KMS-11 (cell line): Measurements from ENCODE around the gene NLRP10.

ENCODE experiments used
- H2AFZ ChIP-seq: fragments of 200-600 bp; sonication (generic); 2 replicates; pipeline ENCODE4 v1.6.1; 2016; ENCODE audit warnings: antibody characterized with exemption, mixed run types, low read depth
- H3K27ac ChIP-seq: fragments of 200-600 bp; sonication (generic); 2 replicates; pipeline ENCODE4 v1.6.1; 2016; ENCODE audit warnings: mild to moderate bottlenecking, mixed run types
- H3K27me3 ChIP-seq: fragments of 200-600 bp; sonication (generic); 2 replicates; pipeline ENCODE4 v1.6.1; 2017; ENCODE audit warnings: mild to moderate bottlenecking, low read depth, mixed run types, moderate library complexity; ENCODE audit not compliant: insufficient read depth
- H3K36me3 ChIP-seq: fragments of 200-600 bp; sonication (generic); 2 replicates; pipeline ENCODE4 v1.6.1; 2017; ENCODE audit warnings: mild to moderate bottlenecking, mixed run types; ENCODE audit not compliant: insufficient read depth
- H3K4me1 ChIP-seq: fragments of 200-600 bp; sonication (generic); 2 replicates; pipeline ENCODE4 v1.6.1; 2016; ENCODE audit warnings: mild to moderate bottlenecking, low read depth, mixed run types; ENCODE audit not compliant: poor library complexity, severe bottlenecking
- H3K4me2 ChIP-seq: fragments of 200-600 bp; sonication (generic); 2 replicates; pipeline ENCODE4 v1.7.0; 2016; ENCODE audit warnings: mild to moderate bottlenecking, mixed run types
- H3K4me3 ChIP-seq: fragments of 200-600 bp; sonication (generic); IDR thresholded peaks from 2 replicates; pipeline ENCODE4 v1.6.1; 2017; ENCODE audit warnings: low read depth, low read length, mixed read lengths; ENCODE audit not compliant: insufficient read depth
- H3K79me2 ChIP-seq: fragments of 200-600 bp; sonication (generic); 2 replicates; pipeline ENCODE4 v1.6.1; 2016; ENCODE audit warnings: low read depth, mixed run types; ENCODE audit not compliant: insufficient read depth
- H3K9ac ChIP-seq: fragments of 200-600 bp; sonication (generic); 2 replicates; pipeline ENCODE4 v1.6.1; 2016; ENCODE audit warnings: mild to moderate bottlenecking, mixed run types
- H4K20me1 ChIP-seq: fragments of 200-600 bp; sonication (generic); 2 replicates; pipeline ENCODE4 v1.6.1; 2016; ENCODE audit warnings: mild to moderate bottlenecking, mixed run types; ENCODE audit not compliant: insufficient read depth
- CTCF ChIP-seq: fragments of 200-600 bp; sonication (generic); conservative IDR thresholded peaks from 2 replicates; pipeline ENCODE4 v1.6.1; 2017; ENCODE audit warnings: low read depth, mild to moderate bottlenecking, antibody characterized with exemption, low read length, moderate library complexity, mixed read lengths

Gene NLRP10

GRCh38 chr11:7965386-7965785, at the start of gene NLRP10:
NLRP10 (minus strand) TSS chr11:7965447; CDS start chr11:7963495, 1,952 bp downstream.
- Histone ChIP-seq H3K27ac (no peak within 1 kb of the TSS), H3K4me3 (no peak within 1 kb of the TSS), H2AFZ (no peak within 1 kb of the TSS)

GRCh38 chr11:8013833-8014232, 48.6 kb upstream of the NLRP10 start:
- TF ChIP-seq CTCF = no peak
- Histone ChIP-seq H3K27me3 (no peaks in the 10 kb centered on the region), H3K4me3 (no peak overlapping the region), H3K9ac (no peak overlapping the region), H3K4me1 (no peaks in the 10 kb centered on the region), H3K79me2 (no peaks in the 10 kb centered on the region), H3K36me3 (no peaks in the 10 kb centered on the region), H4K20me1 (no peaks in the 10 kb centered on the region), H3K27ac (no peak overlapping the region), H2AFZ (no peak overlapping the region), H3K4me2 (no peak overlapping the region)

More at GRCh38 chr11:7965386-7965785, at the start of gene NLRP10:
- no peaks in the 10 kb centered on the region for H3K4me1 ChIP-seq
- no peak for TF ChIP-seq CTCF
- H3K4me2 ChIP-seq = no peak within 1 kb of the TSS
- H3K27me3 ChIP-seq = no peaks in the 10 kb centered on the region
- H4K20me1 ChIP-seq = no peaks in the 10 kb centered on the region
- no peak within 1 kb of the TSS for H3K9ac ChIP-seq
- H3K79me2 ChIP-seq = no peaks in the 10 kb centered on the region
- no peaks in the 10 kb centered on the region for H3K36me3 ChIP-seq

GRCh38 chr11:8011981-8012444, 46.8 kb upstream of the NLRP10 start:
- H2AFZ ChIP-seq = no peak overlapping the region
- H3K36me3 ChIP-seq = no peaks in the 10 kb centered on the region
- no peaks in the 10 kb centered on the region for H3K79me2 ChIP-seq
- H4K20me1 ChIP-seq = no peaks in the 10 kb centered on the region
- H3K4me2 ChIP-seq = no peak overlapping the region
- H3K4me1 ChIP-seq = no peaks in the 10 kb centered on the region
- H3K27ac ChIP-seq = no peak overlapping the region
- no peak for TF ChIP-seq CTCF
- H3K9ac ChIP-seq = no peak overlapping the region
- H3K4me3 ChIP-seq = no peak overlapping the region
- H3K27me3 ChIP-seq = no peaks in the 10 kb centered on the region

- H3K27ac ChIP-seq = no peak overlapping the region
These were observed 46.1 kb upstream of the NLRP10 start for GRCh38 chr11:8011371-8011770.

More at GRCh38 chr11:8011371-8011770, 46.1 kb upstream of the NLRP10 start:
- Histone ChIP-seq H3K79me2 (no peaks in the 10 kb centered on the region), H4K20me1 (no peaks in the 10 kb centered on the region), H2AFZ (no peak overlapping the region), H3K4me3 (no peak overlapping the region), H3K4me1 (no peaks in the 10 kb centered on the region), H3K4me2 (no peak overlapping the region), H3K9ac (no peak overlapping the region), H3K36me3 (no peaks in the 10 kb centered on the region), H3K27me3 (no peaks in the 10 kb centered on the region)
- TF ChIP-seq CTCF = no peak
